Measurements from ENCODE around the gene SLC8A1.
A peak's percentile ranks its signal among the peaks of the same experiment; 100 is the strongest.

Gene SLC8A1

GRCh38 chr2:40178971-40179370, 272.9 kb downstream of the SLC8A1 start:
- TF ChIP-seq CTCF (IDR thresholded peaks at IDR 0.05; ENCODE audit: insufficient read depth, low read depth, low read length, missing control alignments): no peak
- DNase-seq (ENCODE audit: low read depth): peak; percentile 63
- no peak overlapping the region for H3K4me3 ChIP-seq (ENCODE audit: low read depth, low read length)

GRCh38 chr2:40178171-40178778, 273.6 kb downstream of the SLC8A1 start:
- no peak overlapping the region for H3K4me3 ChIP-seq (ENCODE audit: low read depth, low read length)
- TF ChIP-seq CTCF (IDR thresholded peaks at IDR 0.05; ENCODE audit: insufficient read depth, low read depth, low read length, missing control alignments): no peak
- peak; percentile 35 for DNase-seq (ENCODE audit: low read depth)

GRCh38 chr2:40177366-40177765, 274.5 kb downstream of the SLC8A1 start:
- no peak for DNase-seq (ENCODE audit: low read depth)
- TF ChIP-seq CTCF (IDR thresholded peaks at IDR 0.05; ENCODE audit: insufficient read depth, low read depth, low read length, missing control alignments): no peak
- H3K4me3 ChIP-seq (ENCODE audit: low read depth, low read length): no peak overlapping the region

GRCh38 chr2:40173276-40173675, 278.6 kb downstream of the SLC8A1 start:
- H3K4me3 ChIP-seq (ENCODE audit: low read depth, low read length): no peak overlapping the region
- no peak for DNase-seq (ENCODE audit: low read depth)
- TF ChIP-seq CTCF (IDR thresholded peaks at IDR 0.05; ENCODE audit: insufficient read depth, low read depth, low read length, missing control alignments): no peak

- TF ChIP-seq CTCF (IDR thresholded peaks at IDR 0.05; ENCODE audit: insufficient read depth, low read depth, low read length, missing control alignments): no peak
- no peak for DNase-seq (ENCODE audit: low read depth)
- no peak overlapping the region for H3K4me3 ChIP-seq (ENCODE audit: low read depth, low read length)
These were observed 282.0 kb downstream of the SLC8A1 start for GRCh38 chr2:40169856-40170255.

- DNase-seq (ENCODE audit: low read depth): no peak
- TF ChIP-seq CTCF (IDR thresholded peaks at IDR 0.05; ENCODE audit: insufficient read depth, low read depth, low read length, missing control alignments): no peak
These were observed 282.5 kb downstream of the SLC8A1 start for GRCh38 chr2:40169430-40169829.

GRCh38 chr2:40168546-40168945, 283.3 kb downstream of the SLC8A1 start:
- H3K4me3 ChIP-seq (ENCODE audit: low read depth, low read length): no peak overlapping the region
- no peak for DNase-seq (ENCODE audit: low read depth)
- no peak for TF ChIP-seq CTCF (IDR thresholded peaks at IDR 0.05; ENCODE audit: insufficient read depth, low read depth, low read length, missing control alignments)

More at GRCh38 chr2:40169430-40169829, 282.5 kb downstream of the SLC8A1 start:
- no peak overlapping the region for H3K4me3 ChIP-seq (ENCODE audit: low read depth, low read length)
